Astrocyte (in vitro differentiated cells and primary cell): ENCODE data around the gene ABHD12. TPM values are rescaled to one million over a fixed set of nuclear protein-coding genes. Genes with fewer than 3 reads are reported as not detected.

ENCODE experiments used
- DNase-seq: peaks from one replicate; pipeline ENCODE4 v3.0.0-alpha.2; 2010; ENCODE audit warnings: low read depth
- FAIRE-seq: peaks from 2 replicates; lab custom pipeline; 2011; peaks lifted over from hg19 to GRCh38; lab: Jason Lieb, UNC
- H2AFZ ChIP-seq: 2 replicates; pipeline ENCODE4 v1.6.0; 2012; ENCODE audit warnings: low read depth, low read length, inconsistent platforms
- H3K27ac ChIP-seq: 2 replicates; pipeline ENCODE4 v1.5.1; 2011; ENCODE audit warnings: low read depth, low read length, inconsistent platforms
- H3K27me3 ChIP-seq: 2 replicates; pipeline ENCODE4 v1.6.0; 2011; ENCODE audit warnings: low read length, inconsistent platforms; ENCODE audit not compliant: insufficient read depth
- H3K36me3 ChIP-seq: 2 replicates; pipeline ENCODE4 v1.5.1; 2011; ENCODE audit warnings: low read length, inconsistent platforms; ENCODE audit not compliant: insufficient read depth
- H3K4me1 ChIP-seq: 2 replicates; pipeline ENCODE4 v1.5.1; 2011; ENCODE audit warnings: low read length, inconsistent platforms; ENCODE audit not compliant: insufficient read depth
- H3K4me2 ChIP-seq: 2 replicates; pipeline ENCODE4 v1.6.0; 2012; ENCODE audit warnings: low read length, inconsistent platforms
- H3K4me3 ChIP-seq: 2 replicates; pipeline ENCODE4 v1.5.1; 2011; ENCODE audit warnings: low read depth, mild to moderate bottlenecking, low read length, inconsistent platforms; ENCODE audit not compliant: insufficient read depth
- H3K79me2 ChIP-seq: 2 replicates; pipeline ENCODE4 v1.6.0; 2012; ENCODE audit warnings: mild to moderate bottlenecking, low read length, inconsistent platforms; ENCODE audit not compliant: insufficient read depth
- H3K9ac ChIP-seq: 2 replicates; pipeline ENCODE4 v1.6.0; 2012; ENCODE audit warnings: mild to moderate bottlenecking, low read length, inconsistent platforms
- H3K9me3 ChIP-seq: 2 replicates; pipeline ENCODE4 v1.5.1; 2012; ENCODE audit warnings: low read depth, mild to moderate bottlenecking, low read length, inconsistent platforms; ENCODE audit not compliant: insufficient read depth
- H4K20me1 ChIP-seq: 2 replicates; pipeline ENCODE4 v1.6.0; 2012; ENCODE audit warnings: low read length, inconsistent platforms; ENCODE audit not compliant: insufficient read depth
- H3K27ac Mint-ChIP-seq: one replicate; pipeline ENCODE4 v1.8.0; 2021; ENCODE audit warnings: mild to moderate bottlenecking, mixed read lengths; ENCODE audit not compliant: unreplicated experiment
- H3K27me3 Mint-ChIP-seq: one replicate; pipeline ENCODE4 v1.8.0; 2021; ENCODE audit warnings: low read depth, mixed read lengths; ENCODE audit not compliant: unreplicated experiment
- H3K36me3 Mint-ChIP-seq: one replicate; pipeline ENCODE4 v1.8.0; 2021; ENCODE audit warnings: low read depth, mixed read lengths; ENCODE audit not compliant: unreplicated experiment
- H3K4me1 Mint-ChIP-seq: one replicate; pipeline ENCODE4 v1.8.0; 2021; ENCODE audit warnings: low read depth, mixed read lengths; ENCODE audit not compliant: unreplicated experiment
- H3K4me3 Mint-ChIP-seq: one replicate; pipeline ENCODE4 v1.8.0; 2021; ENCODE audit warnings: mild to moderate bottlenecking, moderate library complexity, mixed read lengths; ENCODE audit not compliant: unreplicated experiment
- H3K9me3 Mint-ChIP-seq: one replicate; pipeline ENCODE4 v1.8.0; 2021; ENCODE audit warnings: mild to moderate bottlenecking, mixed read lengths; ENCODE audit not compliant: unreplicated experiment
- CTCF ChIP-seq: IDR thresholded peaks from 2 replicates; pipeline ENCODE4 v1.5.1; 2011; ENCODE audit warnings: low read depth, mild to moderate bottlenecking, inconsistent platforms, low read length, moderate library complexity; ENCODE audit not compliant: insufficient read depth
- EZH2 ChIP-seq: IDR thresholded peaks from 2 replicates; pipeline ENCODE4 v1.6.1; 2012; ENCODE audit warnings: mild to moderate bottlenecking, low read length, inconsistent platforms; ENCODE audit not compliant: insufficient read depth
- total RNA-seq: library from RNA; stranded (reverse); gene quantifications from 2 replicates; pipeline ENCODE4 v1.2.1, GENCODE V29; 2021

Gene ABHD12
- total RNA-seq, 1 donor from 2014 or later: 98.1 TPM

GRCh38 chr20:25275813-25276532 lies 114.7 kb downstream of the ABHD12 start:
- peaks cover 7% of the 10 kb centered on the region for H3K4me1 Mint-ChIP-seq
- H3K27me3 Mint-ChIP-seq: no peaks in the 10 kb centered on the region
- no peak for DNase-seq
- no peak overlapping the region for H3K27ac Mint-ChIP-seq
- TF ChIP-seq EZH2: no peak
- TF ChIP-seq CTCF: no peak
- H3K36me3 Mint-ChIP-seq: peaks cover 17% of the 10 kb centered on the region
- Histone ChIP-seq H3K9me3 (no peaks in the 10 kb centered on the region), H3K27me3 (no peaks in the 10 kb centered on the region), H3K4me1 (no peaks in the 10 kb centered on the region), H3K79me2 (peaks cover 37% of the 10 kb centered on the region), H2AFZ (no peak overlapping the region), H3K4me3 (no peak overlapping the region), H3K9ac (no peak overlapping the region), H3K27ac (no peak overlapping the region), H3K36me3 (peaks cover 43% of the 10 kb centered on the region), H3K4me2 (no peak overlapping the region), H4K20me1 (peaks cover 70% of the 10 kb centered on the region)
- no peaks in the 10 kb centered on the region for H3K9me3 Mint-ChIP-seq
- FAIRE-seq: no peak
- no peak overlapping the region for H3K4me3 Mint-ChIP-seq

- H3K4me3 Mint-ChIP-seq: no peak overlapping the region
- no peaks in the 10 kb centered on the region for H3K9me3 ChIP-seq
- no peak overlapping the region for H3K27ac Mint-ChIP-seq
- no peak overlapping the region for H2AFZ ChIP-seq
- H3K27me3 Mint-ChIP-seq: no peaks in the 10 kb centered on the region
- H3K36me3 Mint-ChIP-seq: peaks cover 17% of the 10 kb centered on the region
- H3K4me2 ChIP-seq: no peak overlapping the region
- peaks cover 41% of the 10 kb centered on the region for H3K79me2 ChIP-seq
- no peak for FAIRE-seq
- H4K20me1 ChIP-seq: peaks cover 72% of the 10 kb centered on the region
- H3K9ac ChIP-seq: no peak overlapping the region
- H3K9me3 Mint-ChIP-seq: no peaks in the 10 kb centered on the region
- no peaks in the 10 kb centered on the region for H3K27me3 ChIP-seq
- H3K36me3 ChIP-seq: peaks cover 40% of the 10 kb centered on the region
- no peak for TF ChIP-seq EZH2
- TF ChIP-seq CTCF: no peak
- H3K4me1 Mint-ChIP-seq: peaks cover 7% of the 10 kb centered on the region
- no peak for DNase-seq
- no peaks in the 10 kb centered on the region for H3K4me1 ChIP-seq
- H3K27ac ChIP-seq: no peak overlapping the region
- H3K4me3 ChIP-seq: no peak overlapping the region
These were observed 115.5 kb downstream of the ABHD12 start for GRCh38 chr20:25274891-25275812.
